ENCODE measurements around the gene NTN1. TPM values are rescaled to one million over a fixed set of nuclear protein-coding genes. Genes with fewer than 3 reads are reported as not detected.

Gene NTN1
- total RNA-seq, 2 experiments from 2014 or later = 0.09 TPM; not detected in 1

GRCh38 chr17:9266697-9267117 is 245.4 kb downstream of the NTN1 start:
- no peak for ATAC-seq (ENCODE audit: low read depth)
- no peaks in the 10 kb centered on the region for H3K4me1 Mint-ChIP-seq
- no peaks in the 10 kb centered on the region for H3K27me3 Mint-ChIP-seq
- no peak overlapping the region for H3K27ac Mint-ChIP-seq
- no peak overlapping the region for H3K4me3 Mint-ChIP-seq
- POLR2A ChIA-PET = no interaction called here
- H3K9me3 Mint-ChIP-seq = no peaks in the 10 kb centered on the region
- DNase-seq = no peak
- no peaks in the 10 kb centered on the region for H3K36me3 Mint-ChIP-seq

DNA sequence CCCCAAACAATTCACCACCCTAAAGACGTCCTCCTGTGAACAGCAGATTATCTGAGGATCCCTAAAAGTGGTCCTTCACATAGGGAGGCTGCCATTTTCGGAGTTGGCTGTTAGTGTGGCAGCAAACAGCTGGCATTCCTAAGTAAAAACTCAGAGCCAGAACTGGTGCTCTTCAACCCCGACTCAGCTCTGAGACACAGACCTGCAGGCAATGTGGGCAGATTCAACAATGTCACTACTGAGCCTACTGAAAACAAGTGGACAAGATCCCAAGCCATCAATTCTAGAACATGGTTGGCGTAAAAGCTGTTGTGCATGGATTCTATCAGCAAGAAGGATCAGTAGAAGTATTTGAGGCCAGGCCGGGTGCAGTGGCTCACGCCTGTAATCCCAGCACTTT is 247.2 kb downstream of the NTN1 start:
- POLR2A ChIA-PET = no interaction called here
- Mint-ChIP-seq H3K9me3 (no peaks in the 10 kb centered on the region), H3K36me3 (no peaks in the 10 kb centered on the region), H3K27me3 (no peaks in the 10 kb centered on the region), H3K4me3 (no peak overlapping the region), H3K4me1 (no peaks in the 10 kb centered on the region), H3K27ac (no peak overlapping the region)
- no peak for ATAC-seq (ENCODE audit: low read depth)
- DNase-seq = no peak

- Mint-ChIP-seq H3K4me3 (no peak overlapping the region), H3K4me1 (peaks cover 1% of the 10 kb centered on the region), H3K36me3 (no peaks in the 10 kb centered on the region), H3K27ac (no peak overlapping the region), H3K27me3 (no peaks in the 10 kb centered on the region), H3K9me3 (no peaks in the 10 kb centered on the region)
- no peak for DNase-seq
- ATAC-seq (ENCODE audit: low read depth) = no peak
- POLR2A ChIA-PET = no interaction called here
These were observed 248.2 kb downstream of the NTN1 start for GRCh38 chr17:9269350-9270035.

DNA sequence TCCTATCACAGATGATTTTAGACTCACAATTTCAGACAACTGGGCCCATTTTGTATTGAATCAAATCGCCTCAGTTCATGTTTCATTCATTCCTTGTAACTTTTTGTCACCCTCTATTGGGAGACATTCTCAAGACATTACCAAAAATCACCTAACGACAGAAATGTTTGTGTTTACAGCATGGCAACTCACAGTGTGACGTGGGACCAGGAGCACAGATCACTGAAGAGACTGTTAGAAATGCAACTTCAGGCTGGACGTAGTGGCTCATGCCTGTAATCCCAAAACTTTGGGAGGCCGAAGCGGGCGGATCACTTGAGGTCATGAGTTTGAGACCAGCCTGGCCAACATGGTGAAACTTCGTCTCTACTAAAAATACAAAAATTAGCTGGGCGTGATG is 249.6 kb downstream of the NTN1 start:
- H3K27ac Mint-ChIP-seq = no peak overlapping the region
- POLR2A ChIA-PET = no interaction called here
- ATAC-seq (ENCODE audit: low read depth) (no peak), DNase-seq (no peak)
- H3K36me3 Mint-ChIP-seq = no peaks in the 10 kb centered on the region
- H3K4me1 Mint-ChIP-seq = peaks cover 1% of the 10 kb centered on the region
- no peak overlapping the region for H3K4me3 Mint-ChIP-seq
- no peaks in the 10 kb centered on the region for H3K27me3 Mint-ChIP-seq
- no peaks in the 10 kb centered on the region for H3K9me3 Mint-ChIP-seq

- ATAC-seq (ENCODE audit: low read depth) = no peak
- POLR2A ChIA-PET = no interaction called here
- H3K4me3 Mint-ChIP-seq = no peak overlapping the region
- H3K36me3 Mint-ChIP-seq = no peaks in the 10 kb centered on the region
- H3K4me1 Mint-ChIP-seq = peaks cover 1% of the 10 kb centered on the region
- no peak for DNase-seq
- H3K27ac Mint-ChIP-seq = no peak overlapping the region
- no peaks in the 10 kb centered on the region for H3K27me3 Mint-ChIP-seq
- no peaks in the 10 kb centered on the region for H3K9me3 Mint-ChIP-seq
These were observed 250.7 kb downstream of the NTN1 start for GRCh38 chr17:9271989-9272388.

- H3K4me3 Mint-ChIP-seq = no peak overlapping the region
- POLR2A ChIA-PET = no interaction called here
These were observed 251.3 kb downstream of the NTN1 start for GRCh38 chr17:9272501-9273200.

GRCh38 chr17:9273428-9274391 is 252.4 kb downstream of the NTN1 start:
- Mint-ChIP-seq H3K4me3 (no peak overlapping the region), H3K27me3 (no peaks in the 10 kb centered on the region), H3K27ac (no peak overlapping the region), H3K4me1 (peaks cover 2% of the 10 kb centered on the region), H3K36me3 (peaks cover 3% of the 10 kb centered on the region), H3K9me3 (no peaks in the 10 kb centered on the region)
- ATAC-seq (ENCODE audit: low read depth) (peak; percentile 56), DNase-seq (no peak)
- POLR2A ChIA-PET = no interaction called here

More at GRCh38 chr17:9272501-9273200, 251.3 kb downstream of the NTN1 start:
- ATAC-seq (ENCODE audit: low read depth) = no peak
- Mint-ChIP-seq H3K4me1 (peaks cover 1% of the 10 kb centered on the region), H3K36me3 (no peaks in the 10 kb centered on the region), H3K27ac (no peak overlapping the region), H3K9me3 (no peaks in the 10 kb centered on the region), H3K27me3 (no peaks in the 10 kb centered on the region)
- DNase-seq = no peak

DNA sequence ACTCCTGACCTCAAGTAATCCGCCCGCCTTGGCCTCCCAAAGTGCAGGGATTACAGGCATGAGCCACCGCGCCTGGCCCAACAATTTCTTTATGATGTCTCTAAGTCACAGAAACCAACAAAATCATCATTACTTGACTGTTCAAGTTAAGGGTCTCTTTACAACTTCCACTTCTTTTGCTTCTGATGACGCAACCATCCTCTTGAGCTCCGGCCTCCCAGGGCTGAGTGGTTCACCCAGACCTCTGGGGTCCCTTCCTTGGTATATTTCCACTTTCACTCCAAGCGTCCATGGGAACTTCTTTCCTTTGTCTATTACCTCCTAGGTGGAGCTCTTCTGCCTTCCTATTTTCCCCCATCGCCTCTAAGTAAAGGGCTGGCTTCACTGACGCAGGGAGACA is 253.7 kb downstream of the NTN1 start:
- Mint-ChIP-seq H3K4me1 (peaks cover 2% of the 10 kb centered on the region), H3K9me3 (no peaks in the 10 kb centered on the region), H3K36me3 (peaks cover 3% of the 10 kb centered on the region), H3K27ac (no peak overlapping the region), H3K27me3 (no peaks in the 10 kb centered on the region), H3K4me3 (no peak overlapping the region)
- POLR2A ChIA-PET = no interaction called here
- DNase-seq = no peak
- ATAC-seq (ENCODE audit: low read depth) = no peak

- Mint-ChIP-seq H3K4me1 (peaks cover 1% of the 10 kb centered on the region), H3K9me3 (no peaks in the 10 kb centered on the region), H3K4me3 (no peak overlapping the region), H3K27me3 (no peaks in the 10 kb centered on the region), H3K27ac (no peak overlapping the region), H3K36me3 (peaks cover 3% of the 10 kb centered on the region)
- DNase-seq = no peak
- POLR2A ChIA-PET = no interaction called here
- no peak for ATAC-seq (ENCODE audit: low read depth)
These were observed 258.6 kb downstream of the NTN1 start for GRCh38 chr17:9279893-9280292.

GRCh38 chr17:9283909-9284308 is 262.6 kb downstream of the NTN1 start:
- Mint-ChIP-seq H3K4me1 (peaks cover 4% of the 10 kb centered on the region), H3K36me3 (no peaks in the 10 kb centered on the region), H3K4me3 (no peak overlapping the region), H3K27ac (no peak overlapping the region), H3K9me3 (no peaks in the 10 kb centered on the region), H3K27me3 (no peaks in the 10 kb centered on the region)
- ATAC-seq (ENCODE audit: low read depth) (no peak), DNase-seq (no peak)
- POLR2A ChIA-PET = no interaction called here

DNA sequence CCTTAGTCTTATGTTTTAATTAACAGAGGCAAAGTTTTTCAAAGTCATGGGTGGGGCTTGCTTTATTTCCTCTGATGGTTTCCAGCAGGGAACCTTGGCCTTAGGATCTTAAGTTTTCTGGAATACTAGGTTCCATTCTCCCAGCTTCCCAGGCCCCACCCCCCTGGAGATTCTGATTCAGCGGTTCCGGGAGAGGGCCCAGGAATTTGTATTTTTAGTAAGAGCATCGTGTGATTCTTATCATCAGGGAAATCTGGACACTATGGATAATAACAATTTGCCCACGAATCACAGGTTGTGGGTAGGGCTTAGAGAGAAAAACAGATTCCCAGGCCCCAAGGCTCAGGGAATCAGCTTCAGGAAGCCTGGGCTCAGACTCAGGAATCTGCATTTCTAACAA is 263.6 kb downstream of the NTN1 start:
- no peaks in the 10 kb centered on the region for H3K27me3 Mint-ChIP-seq
- ATAC-seq (ENCODE audit: low read depth) (no peak), DNase-seq (no peak)
- peaks cover 12% of the 10 kb centered on the region for H3K4me1 Mint-ChIP-seq
- POLR2A ChIA-PET = no interaction called here
- H3K4me3 Mint-ChIP-seq = no peak overlapping the region
- no peaks in the 10 kb centered on the region for H3K9me3 Mint-ChIP-seq
- H3K27ac Mint-ChIP-seq = no peak overlapping the region
- H3K36me3 Mint-ChIP-seq = no peaks in the 10 kb centered on the region

- H3K27me3 Mint-ChIP-seq = no peaks in the 10 kb centered on the region
- no peaks in the 10 kb centered on the region for H3K36me3 Mint-ChIP-seq
- H3K4me1 Mint-ChIP-seq = peaks cover 20% of the 10 kb centered on the region
- DNase-seq = no peak
- POLR2A ChIA-PET = no interaction called here
- ATAC-seq (ENCODE audit: low read depth) = no peak
- H3K9me3 Mint-ChIP-seq = no peaks in the 10 kb centered on the region
- H3K27ac Mint-ChIP-seq = no peak overlapping the region
- H3K4me3 Mint-ChIP-seq = no peak overlapping the region
These were observed 264.5 kb downstream of the NTN1 start for GRCh38 chr17:9285602-9286427.

DNA sequence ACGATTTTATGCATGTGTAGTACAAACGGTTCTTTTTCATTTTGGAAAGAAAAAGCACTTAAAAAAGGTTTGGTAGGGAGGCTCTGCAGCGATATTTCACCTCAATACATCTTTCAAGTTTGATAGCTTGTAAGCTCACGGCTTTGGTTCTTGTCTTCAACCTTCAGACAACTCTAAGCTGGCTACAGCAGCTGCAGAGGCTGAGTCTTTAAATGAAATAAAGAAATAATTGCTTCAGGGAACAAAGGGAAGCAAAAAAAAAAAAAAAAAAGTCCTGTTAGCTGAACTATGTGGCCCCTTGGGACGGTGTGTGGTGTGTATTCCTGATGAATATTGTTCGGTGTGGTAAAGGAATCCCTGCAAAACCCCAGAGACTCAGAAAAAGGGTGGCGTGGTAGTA is 265.1 kb downstream of the NTN1 start:
- no peak for ATAC-seq (ENCODE audit: low read depth)
- Mint-ChIP-seq H3K27ac (no peak overlapping the region), H3K27me3 (no peaks in the 10 kb centered on the region), H3K4me3 (no peak overlapping the region), H3K36me3 (no peaks in the 10 kb centered on the region), H3K9me3 (no peaks in the 10 kb centered on the region), H3K4me1 (peaks cover 20% of the 10 kb centered on the region)
- DNase-seq = no peak
- POLR2A ChIA-PET = no interaction called here
